SH-SY5Y (cell line): ENCODE measurements around the gene GALNT18.

Experiments
- GATA2 ChIP-seq: IDR thresholded peaks from 2 replicates; pipeline ENCODE4 v1.6.1; 2011; ENCODE audit warnings: mild to moderate bottlenecking, low read depth, low read length
- GATA3 ChIP-seq: IDR thresholded peaks from 2 replicates; pipeline ENCODE4 v1.6.1; 2011; ENCODE audit warnings: low read depth, mild to moderate bottlenecking, low read length, moderate library complexity

DNA sequence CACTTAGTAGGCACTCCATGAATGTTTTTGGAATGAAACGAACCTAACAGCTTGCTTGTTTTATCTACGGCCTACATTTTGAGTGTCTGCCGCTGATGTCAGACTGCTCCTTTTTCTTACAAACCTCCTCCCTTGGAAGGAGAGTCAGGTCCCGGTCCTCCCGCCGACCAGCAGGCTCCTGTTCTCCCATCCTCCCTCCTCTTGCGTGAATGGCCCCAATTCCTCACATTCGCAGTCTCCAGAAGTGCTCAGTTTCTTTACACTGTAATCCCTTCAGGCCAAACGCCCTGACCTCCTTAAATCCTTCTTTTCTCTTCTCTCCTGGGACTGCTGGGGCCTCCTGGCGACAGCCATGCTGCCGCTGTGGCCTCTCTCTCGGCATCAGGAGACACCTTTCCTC is 186.2 kb downstream of the GALNT18 start:
- TF ChIP-seq GATA3: no peak
- no peak for TF ChIP-seq GATA2
